ENCODE measurements around the gene MTERF2.
A peak's percentile ranks its signal among the peaks of the same experiment; 100 is the strongest.

Gene MTERF2

GRCh38 chr12:106985479-106985878, 1.5 kb downstream of the MTERF2 start:
- H3K4me3 ChIP-seq (ENCODE audit: low read depth in 1 of 2, low read length in 2 of 2) = peak overlapping the region in 1 of 2 donors; percentile 91
- H3K4me1 ChIP-seq (ENCODE audit: insufficient read depth, low read length) = peaks cover 24% of the 10 kb centered on the region
- no peak overlapping the region for H3K27ac ChIP-seq (ENCODE audit: low read depth, low read length)
- H3K9me3 ChIP-seq (ENCODE audit: low read length) = no peaks in the 10 kb centered on the region
- no peak overlapping the region for H3K9ac ChIP-seq (ENCODE audit: low read length)
- H3K36me3 ChIP-seq (ENCODE audit: insufficient read depth, low read length) = peaks cover 23% of the 10 kb centered on the region
- H3K27me3 ChIP-seq (ENCODE audit: control insufficient read depth in 1 of 2, insufficient read depth in 2 of 2, low read length in 2 of 2) = no peaks in the 10 kb centered on the region

DNA sequence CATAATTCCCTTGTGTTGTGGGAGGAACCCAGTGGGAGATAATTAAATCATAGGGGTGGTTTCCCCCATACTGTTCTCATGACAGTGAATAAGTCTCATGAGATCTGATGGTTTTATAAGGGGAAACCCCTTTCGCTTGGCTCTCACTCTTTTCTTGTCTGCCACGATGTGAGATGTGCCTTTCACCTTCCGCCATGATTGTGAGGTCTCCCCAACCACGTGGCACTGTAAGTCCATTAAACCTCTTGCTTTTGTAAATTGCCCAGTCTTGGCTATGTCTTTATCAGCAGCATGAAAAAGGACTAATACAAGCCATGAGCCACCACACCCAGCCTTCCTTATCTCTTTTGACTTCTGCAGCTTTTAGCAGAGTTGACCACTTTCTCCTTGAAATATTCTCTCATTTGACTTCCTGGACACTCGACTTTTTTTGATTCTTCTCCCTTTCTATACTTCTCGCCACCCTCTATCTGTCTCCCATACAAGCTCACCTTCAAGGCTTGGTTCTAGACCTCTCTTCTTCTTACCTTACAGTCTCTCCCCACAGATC, 2.3 kb downstream of the MTERF2 start:
- H3K27me3 ChIP-seq (ENCODE audit: control insufficient read depth in 1 of 2, insufficient read depth in 2 of 2, low read length in 2 of 2) = no peaks in the 10 kb centered on the region
- no peak overlapping the region for H3K27ac ChIP-seq (ENCODE audit: low read depth, low read length)
- peaks cover 23% of the 10 kb centered on the region for H3K36me3 ChIP-seq (ENCODE audit: insufficient read depth, low read length)
- peak overlapping the region in 1 of 2 donors; percentile 91 for H3K4me3 ChIP-seq (ENCODE audit: low read depth in 1 of 2, low read length in 2 of 2)
- no peaks in the 10 kb centered on the region for H3K9me3 ChIP-seq (ENCODE audit: low read length)
- no peak overlapping the region for H3K9ac ChIP-seq (ENCODE audit: low read length)
- peaks cover 24% of the 10 kb centered on the region for H3K4me1 ChIP-seq (ENCODE audit: insufficient read depth, low read length)

DNA sequence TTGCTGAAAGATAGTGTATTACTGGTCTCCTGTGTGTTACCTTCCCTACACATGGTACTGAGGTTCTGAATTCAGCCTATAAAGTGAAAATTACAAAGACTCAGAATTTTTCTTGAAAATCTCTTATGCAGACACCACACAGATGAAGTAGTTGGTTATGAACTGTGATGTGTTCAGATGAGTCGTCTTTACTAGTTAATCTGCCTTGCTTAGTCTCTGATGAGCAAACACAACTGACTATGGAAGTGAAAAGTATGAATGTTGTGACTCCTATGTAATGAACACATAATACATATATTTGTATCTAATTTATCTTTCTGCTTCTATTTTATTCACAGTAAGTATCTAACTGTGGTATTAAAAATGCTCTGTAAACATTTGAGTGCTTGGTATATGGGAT, 4.7 kb downstream of the MTERF2 start:
- no peak overlapping the region for H3K27ac ChIP-seq (ENCODE audit: low read depth, low read length)

GRCh38 chr12:106981788-106982187, 5.2 kb downstream of the MTERF2 start:
- Histone ChIP-seq H3K27ac (ENCODE audit: low read depth, low read length) (no peak overlapping the region), H3K27me3 (ENCODE audit: control insufficient read depth in 1 of 2, insufficient read depth in 2 of 2, low read length in 2 of 2) (no peaks in the 10 kb centered on the region), H3K4me3 (ENCODE audit: low read depth in 1 of 2, low read length in 2 of 2) (no peak overlapping the region), H3K9me3 (ENCODE audit: low read length) (no peaks in the 10 kb centered on the region), H3K4me1 (ENCODE audit: insufficient read depth, low read length) (peaks cover 37% of the 10 kb centered on the region), H3K36me3 (ENCODE audit: insufficient read depth, low read length) (peaks cover 23% of the 10 kb centered on the region), H3K9ac (ENCODE audit: low read length) (no peak overlapping the region)

More for the DNA sequence above, 4.7 kb downstream of the MTERF2 start:
- Histone ChIP-seq H3K27me3 (ENCODE audit: control insufficient read depth in 1 of 2, insufficient read depth in 2 of 2, low read length in 2 of 2) (no peaks in the 10 kb centered on the region), H3K9ac (ENCODE audit: low read length) (no peak overlapping the region), H3K4me1 (ENCODE audit: insufficient read depth, low read length) (peaks cover 35% of the 10 kb centered on the region), H3K9me3 (ENCODE audit: low read length) (no peaks in the 10 kb centered on the region), H3K36me3 (ENCODE audit: insufficient read depth, low read length) (peaks cover 23% of the 10 kb centered on the region), H3K4me3 (ENCODE audit: low read depth in 1 of 2, low read length in 2 of 2) (no peak overlapping the region)

GRCh38 chr12:106980944-106981343, 6.0 kb downstream of the MTERF2 start:
- H3K9me3 ChIP-seq (ENCODE audit: low read length) = no peaks in the 10 kb centered on the region
- no peak overlapping the region for H3K27ac ChIP-seq (ENCODE audit: low read depth, low read length)
- no peak overlapping the region for H3K9ac ChIP-seq (ENCODE audit: low read length)
- no peaks in the 10 kb centered on the region for H3K27me3 ChIP-seq (ENCODE audit: control insufficient read depth in 1 of 2, insufficient read depth in 2 of 2, low read length in 2 of 2)
- no peak overlapping the region for H3K4me3 ChIP-seq (ENCODE audit: low read depth in 1 of 2, low read length in 2 of 2)
- H3K4me1 ChIP-seq (ENCODE audit: insufficient read depth, low read length) = peaks cover 39% of the 10 kb centered on the region
- peaks cover 21% of the 10 kb centered on the region for H3K36me3 ChIP-seq (ENCODE audit: insufficient read depth, low read length)

DNA sequence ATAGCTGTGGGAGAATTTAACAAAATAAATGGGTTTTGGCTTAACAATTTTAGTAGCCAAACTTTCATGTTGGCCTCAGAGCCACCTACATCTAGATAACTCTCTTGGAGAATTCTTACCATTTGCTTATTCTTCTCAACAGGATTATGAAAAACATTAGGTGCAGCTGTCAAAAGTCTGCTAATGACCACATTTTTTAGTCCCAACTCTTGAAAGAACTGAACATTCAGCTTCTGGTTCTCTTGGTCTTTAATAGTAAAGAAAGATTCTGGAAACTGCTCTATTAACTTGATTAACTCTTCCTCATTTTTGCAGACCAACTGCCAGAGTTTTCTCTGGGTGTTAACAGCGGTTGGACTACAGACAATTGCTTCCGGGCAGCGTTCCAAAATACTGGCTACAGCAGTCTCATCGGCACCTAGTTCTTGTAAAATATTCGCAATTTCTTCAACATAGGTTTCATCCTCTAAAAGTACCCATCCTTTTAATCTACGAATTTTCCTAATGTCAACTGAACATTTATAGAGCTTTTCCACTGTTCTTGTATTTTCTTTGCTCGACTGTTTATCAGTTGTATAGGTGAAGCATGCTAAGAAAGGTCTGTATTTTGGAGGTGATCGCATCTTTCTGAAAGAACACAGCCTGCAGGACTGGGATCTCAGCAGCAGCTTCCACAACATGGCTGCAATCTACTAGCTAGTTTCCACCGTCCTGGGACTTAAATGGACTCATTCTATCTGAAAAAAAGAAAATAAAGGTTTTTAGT, 8.7 kb downstream of the MTERF2 start:
- peaks cover 40% of the 10 kb centered on the region for H3K4me1 ChIP-seq (ENCODE audit: insufficient read depth, low read length)
- no peak overlapping the region for H3K4me3 ChIP-seq (ENCODE audit: low read depth in 1 of 2, low read length in 2 of 2)
- H3K27me3 ChIP-seq (ENCODE audit: control insufficient read depth in 1 of 2, insufficient read depth in 2 of 2, low read length in 2 of 2) = no peaks in the 10 kb centered on the region
- peaks cover 5% of the 10 kb centered on the region for H3K36me3 ChIP-seq (ENCODE audit: insufficient read depth, low read length)
- H3K9ac ChIP-seq (ENCODE audit: low read length) = no peak overlapping the region
- no peaks in the 10 kb centered on the region for H3K9me3 ChIP-seq (ENCODE audit: low read length)
- H3K27ac ChIP-seq (ENCODE audit: low read depth, low read length) = peak overlapping the region; percentile 0

DNA sequence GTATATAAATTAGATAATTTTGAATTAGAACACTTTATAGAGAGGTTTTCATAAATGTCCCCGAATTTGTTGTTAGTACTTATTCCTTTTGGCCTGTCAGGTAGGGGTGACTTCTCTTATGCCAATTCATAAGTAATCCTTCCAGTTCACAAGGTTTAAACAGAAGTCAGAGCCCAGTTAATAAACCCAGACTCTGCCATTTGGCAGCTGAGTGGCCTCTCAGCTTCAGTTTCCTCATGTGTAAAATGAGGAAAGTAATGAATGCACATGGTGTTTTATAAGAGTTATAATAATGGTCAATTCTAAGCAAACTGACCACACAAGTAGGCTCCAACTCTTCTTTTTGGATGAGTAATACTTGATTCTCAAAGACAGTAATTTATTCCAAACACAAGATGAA, 10.3 kb downstream of the MTERF2 start:
- Histone ChIP-seq H3K27ac (ENCODE audit: low read depth, low read length) (no peak overlapping the region), H3K4me3 (ENCODE audit: low read depth in 1 of 2, low read length in 2 of 2) (no peak overlapping the region), H3K9ac (ENCODE audit: low read length) (no peak overlapping the region), H3K27me3 (ENCODE audit: control insufficient read depth in 1 of 2, insufficient read depth in 2 of 2, low read length in 2 of 2) (no peaks in the 10 kb centered on the region), H3K4me1 (ENCODE audit: insufficient read depth, low read length) (peaks cover 45% of the 10 kb centered on the region), H3K9me3 (ENCODE audit: low read length) (no peaks in the 10 kb centered on the region), H3K36me3 (ENCODE audit: insufficient read depth, low read length) (peaks cover 12% of the 10 kb centered on the region)

- H3K9ac ChIP-seq (ENCODE audit: low read length) = no peak overlapping the region
- no peaks in the 10 kb centered on the region for H3K27me3 ChIP-seq (ENCODE audit: control insufficient read depth in 1 of 2, insufficient read depth in 2 of 2, low read length in 2 of 2)
- peaks cover 18% of the 10 kb centered on the region for H3K36me3 ChIP-seq (ENCODE audit: insufficient read depth, low read length)
- H3K4me3 ChIP-seq (ENCODE audit: low read depth in 1 of 2, low read length in 2 of 2) = no peak overlapping the region
- peaks cover 45% of the 10 kb centered on the region for H3K4me1 ChIP-seq (ENCODE audit: insufficient read depth, low read length)
- H3K27ac ChIP-seq (ENCODE audit: low read depth, low read length) = no peak overlapping the region
- no peaks in the 10 kb centered on the region for H3K9me3 ChIP-seq (ENCODE audit: low read length)
Measured at GRCh38 chr12:106975993-106976658, 10.8 kb downstream of the MTERF2 start.

DNA sequence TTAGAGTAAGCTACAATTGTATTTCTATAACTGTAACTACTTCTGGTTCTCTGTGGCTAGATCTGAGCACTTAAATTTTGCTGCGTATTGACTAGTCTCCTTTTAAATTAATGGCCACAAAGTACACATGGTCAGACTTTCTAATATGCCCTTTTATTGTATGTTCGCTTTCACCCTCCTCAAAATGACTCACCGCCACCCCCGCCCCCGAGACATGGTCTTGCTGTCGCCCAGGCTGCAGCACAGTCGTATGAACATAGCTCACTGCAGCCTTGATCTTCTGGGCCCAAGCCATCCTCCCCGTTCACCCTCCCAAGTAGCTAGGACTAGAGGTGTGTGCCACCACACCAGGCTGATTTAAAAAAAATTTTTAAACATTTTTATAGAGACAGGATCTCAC, 11.8 kb downstream of the MTERF2 start:
- Histone ChIP-seq H3K9ac (ENCODE audit: low read length) (no peak overlapping the region), H3K4me3 (ENCODE audit: low read depth in 1 of 2, low read length in 2 of 2) (no peak overlapping the region), H3K4me1 (ENCODE audit: insufficient read depth, low read length) (peaks cover 45% of the 10 kb centered on the region), H3K27me3 (ENCODE audit: control insufficient read depth in 1 of 2, insufficient read depth in 2 of 2, low read length in 2 of 2) (no peaks in the 10 kb centered on the region), H3K36me3 (ENCODE audit: insufficient read depth, low read length) (peaks cover 25% of the 10 kb centered on the region), H3K27ac (ENCODE audit: low read depth, low read length) (no peak overlapping the region), H3K9me3 (ENCODE audit: low read length) (no peaks in the 10 kb centered on the region)

- H3K9ac ChIP-seq (ENCODE audit: low read length) = no peak overlapping the region
- no peak overlapping the region for H3K27ac ChIP-seq (ENCODE audit: low read depth, low read length)
- H3K4me1 ChIP-seq (ENCODE audit: insufficient read depth, low read length) = peaks cover 45% of the 10 kb centered on the region
- no peak overlapping the region for H3K4me3 ChIP-seq (ENCODE audit: low read depth in 1 of 2, low read length in 2 of 2)
- no peaks in the 10 kb centered on the region for H3K9me3 ChIP-seq (ENCODE audit: low read length)
- H3K27me3 ChIP-seq (ENCODE audit: control insufficient read depth in 1 of 2, insufficient read depth in 2 of 2, low read length in 2 of 2) = no peaks in the 10 kb centered on the region
- peaks cover 25% of the 10 kb centered on the region for H3K36me3 ChIP-seq (ENCODE audit: insufficient read depth, low read length)
Measured at GRCh38 chr12:106974511-106974910, 12.4 kb downstream of the MTERF2 start.

DNA sequence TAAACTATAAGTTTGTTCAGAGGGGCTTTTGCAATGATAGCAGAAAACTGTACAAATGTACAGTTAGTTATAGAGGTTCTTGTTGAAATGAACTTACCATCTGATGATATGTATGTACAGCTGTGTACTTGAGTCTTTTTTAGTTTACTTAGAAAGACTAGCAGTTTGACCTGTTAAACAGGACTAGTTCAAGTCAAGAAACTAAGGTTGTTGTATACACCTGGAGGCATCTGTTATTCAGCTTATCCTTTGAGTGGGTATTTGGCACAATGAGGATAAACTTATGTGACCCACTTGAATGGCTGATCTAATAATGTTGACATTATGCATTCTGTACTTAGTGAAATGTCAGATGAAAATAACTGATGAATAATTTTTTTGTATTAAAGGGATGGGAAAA, 13.4 kb downstream of the MTERF2 start:
- Histone ChIP-seq H3K9me3 (ENCODE audit: low read length) (no peaks in the 10 kb centered on the region), H3K27ac (ENCODE audit: low read depth, low read length) (no peak overlapping the region), H3K27me3 (ENCODE audit: control insufficient read depth in 1 of 2, insufficient read depth in 2 of 2, low read length in 2 of 2) (no peaks in the 10 kb centered on the region), H3K36me3 (ENCODE audit: insufficient read depth, low read length) (peaks cover 25% of the 10 kb centered on the region), H3K9ac (ENCODE audit: low read length) (no peak overlapping the region), H3K4me1 (ENCODE audit: insufficient read depth, low read length) (peaks cover 39% of the 10 kb centered on the region), H3K4me3 (ENCODE audit: low read depth in 1 of 2, low read length in 2 of 2) (no peak overlapping the region)
